Muscle layer of colon (tissue), 2 donors: ENCODE results near the gene PRG2.

Experiments
- H3K27ac ChIP-seq: one replicate; pipeline ENCODE4 v1.7.0; 2013; ENCODE audit warnings: low read depth, mild to moderate bottlenecking, low read length, moderate library complexity
- H3K27me3 ChIP-seq, 2 donors: one replicate each; pipeline ENCODE4 v1.7.0; 2013; ENCODE audit warnings: low read length in 2 of 2, mild to moderate bottlenecking in 2 of 2; ENCODE audit not compliant: insufficient read depth in 2 of 2, control insufficient read depth in 1 of 2
- H3K36me3 ChIP-seq: one replicate; pipeline ENCODE4 v1.7.0; 2013; ENCODE audit warnings: mild to moderate bottlenecking, low read length; ENCODE audit not compliant: insufficient read depth
- H3K4me1 ChIP-seq: one replicate; pipeline ENCODE4 v1.7.0; 2013; ENCODE audit warnings: mild to moderate bottlenecking, low read length; ENCODE audit not compliant: insufficient read depth
- H3K4me3 ChIP-seq, 2 donors: one replicate each; pipeline ENCODE4 v1.7.0; 2013; ENCODE audit warnings: low read length in 2 of 2, low read depth in 1 of 2, mild to moderate bottlenecking in 1 of 2, moderate library complexity in 1 of 2
- H3K9ac ChIP-seq: one replicate; pipeline ENCODE4 v1.7.0; 2013; ENCODE audit warnings: low read length
- H3K9me3 ChIP-seq: one replicate; pipeline ENCODE4 v1.7.0; 2013; ENCODE audit warnings: mild to moderate bottlenecking, low read length
- donor health status: abdominal sarcoma.
- donor health status: Adenocarcinoma of cecum.

Gene PRG2

GRCh38 chr11:57417056-57417455 lies 26.6 kb upstream of the PRG2 start:
- Histone ChIP-seq H3K27me3 (no peaks in the 10 kb centered on the region), H3K9me3 (no peaks in the 10 kb centered on the region), H3K27ac (no peak overlapping the region), H3K9ac (no peak overlapping the region), H3K36me3 (peaks cover 72% of the 10 kb centered on the region), H3K4me1 (no peaks in the 10 kb centered on the region), H3K4me3 (no peak overlapping the region)

- Histone ChIP-seq H3K4me1 (no peaks in the 10 kb centered on the region), H3K27me3 (no peaks in the 10 kb centered on the region), H3K4me3 (no peak overlapping the region), H3K36me3 (peaks cover 67% of the 10 kb centered on the region), H3K9ac (no peak overlapping the region), H3K9me3 (no peaks in the 10 kb centered on the region), H3K27ac (no peak overlapping the region)
Measured at GRCh38 chr11:57416436-57416835, 26.0 kb upstream of the PRG2 start.

GRCh38 chr11:57414612-57415212 lies 24.3 kb upstream of the PRG2 start:
- Histone ChIP-seq H3K27ac (no peak overlapping the region), H3K27me3 (no peaks in the 10 kb centered on the region), H3K4me1 (no peaks in the 10 kb centered on the region), H3K9ac (no peak overlapping the region), H3K9me3 (no peaks in the 10 kb centered on the region), H3K4me3 (no peak overlapping the region), H3K36me3 (peaks cover 57% of the 10 kb centered on the region)

GRCh38 chr11:57413681-57414080 lies 23.2 kb upstream of the PRG2 start:
- H3K9ac ChIP-seq: no peak overlapping the region
- H3K4me1 ChIP-seq: no peaks in the 10 kb centered on the region
- H3K27me3 ChIP-seq: no peaks in the 10 kb centered on the region
- H3K9me3 ChIP-seq: no peaks in the 10 kb centered on the region
- no peak overlapping the region for H3K4me3 ChIP-seq
- peaks cover 68% of the 10 kb centered on the region for H3K36me3 ChIP-seq
- no peak overlapping the region for H3K27ac ChIP-seq

GRCh38 chr11:57410287-57410686 lies 19.8 kb upstream of the PRG2 start:
- peaks cover 59% of the 10 kb centered on the region for H3K36me3 ChIP-seq

GRCh38 chr11:57409321-57410100 lies 19.1 kb upstream of the PRG2 start:
- no peak overlapping the region for H3K4me3 ChIP-seq
- H3K9ac ChIP-seq: no peak overlapping the region
- no peaks in the 10 kb centered on the region for H3K4me1 ChIP-seq
- no peak overlapping the region for H3K27ac ChIP-seq
- H3K36me3 ChIP-seq: peaks cover 51% of the 10 kb centered on the region
- H3K27me3 ChIP-seq: no peaks in the 10 kb centered on the region
- H3K9me3 ChIP-seq: no peaks in the 10 kb centered on the region

More at GRCh38 chr11:57410287-57410686, 19.8 kb upstream of the PRG2 start:
- H3K27ac ChIP-seq: no peak overlapping the region
- no peak overlapping the region for H3K4me3 ChIP-seq
- no peaks in the 10 kb centered on the region for H3K9me3 ChIP-seq
- no peaks in the 10 kb centered on the region for H3K4me1 ChIP-seq
- H3K27me3 ChIP-seq: no peaks in the 10 kb centered on the region
- no peak overlapping the region for H3K9ac ChIP-seq

- H3K27ac ChIP-seq: no peak overlapping the region
- H3K27me3 ChIP-seq: no peaks in the 10 kb centered on the region
- no peaks in the 10 kb centered on the region for H3K9me3 ChIP-seq
- H3K9ac ChIP-seq: no peak overlapping the region
- peaks cover 45% of the 10 kb centered on the region for H3K36me3 ChIP-seq
- no peak overlapping the region for H3K4me3 ChIP-seq
- no peaks in the 10 kb centered on the region for H3K4me1 ChIP-seq
Measured at GRCh38 chr11:57408771-57409170, 18.3 kb upstream of the PRG2 start.

- H3K4me3 ChIP-seq: no peak overlapping the region
- no peaks in the 10 kb centered on the region for H3K27me3 ChIP-seq
- H3K36me3 ChIP-seq: peaks cover 37% of the 10 kb centered on the region
- H3K9ac ChIP-seq: no peak overlapping the region
- H3K27ac ChIP-seq: no peak overlapping the region
- no peaks in the 10 kb centered on the region for H3K4me1 ChIP-seq
- no peaks in the 10 kb centered on the region for H3K9me3 ChIP-seq
Measured at GRCh38 chr11:57407941-57408475, 17.6 kb upstream of the PRG2 start.

- no peak overlapping the region for H3K4me3 ChIP-seq
- H3K36me3 ChIP-seq: peaks cover 33% of the 10 kb centered on the region
- H3K27me3 ChIP-seq: no peaks in the 10 kb centered on the region
- no peak overlapping the region for H3K27ac ChIP-seq
- H3K4me1 ChIP-seq: no peaks in the 10 kb centered on the region
- no peak overlapping the region for H3K9ac ChIP-seq
- H3K9me3 ChIP-seq: no peaks in the 10 kb centered on the region
Measured at GRCh38 chr11:57407010-57407920, 16.8 kb upstream of the PRG2 start.

- no peak overlapping the region for H3K4me3 ChIP-seq
- no peak overlapping the region for H3K27ac ChIP-seq
- no peaks in the 10 kb centered on the region for H3K27me3 ChIP-seq
- no peaks in the 10 kb centered on the region for H3K9me3 ChIP-seq
- H3K36me3 ChIP-seq: peaks cover 33% of the 10 kb centered on the region
- no peaks in the 10 kb centered on the region for H3K4me1 ChIP-seq
- no peak overlapping the region for H3K9ac ChIP-seq
Measured at GRCh38 chr11:57406337-57406904, 16.0 kb upstream of the PRG2 start.
